Breast epithelium (tissue), 3 donors: Measurements from ENCODE around the gene CEP89.

Experiments
- CTCF ChIP-seq, 3 donors: fragments of 450-650 bp; IDR thresholded peaks; one replicate each; pipeline ENCODE4 v1.5.1; 2016 to 2017; ENCODE audit warnings: antibody characterized with exemption in 3 of 3, mild to moderate bottlenecking in 3 of 3, moderate library complexity in 3 of 3
- POLR2A ChIP-seq: fragments of 450-650 bp; IDR thresholded peaks from one replicate; pipeline ENCODE4 v1.6.1; 2016; ENCODE audit warnings: antibody characterized with exemption, mild to moderate bottlenecking, moderate library complexity
- POLR2AphosphoS5 ChIP-seq, 3 donors: sonication (generic); formaldehyde crosslinking; IDR thresholded peaks; one replicate each; pipeline ENCODE4 v1.6.1; 2017; ENCODE audit warnings: antibody characterized with exemption in 3 of 3

DNA sequence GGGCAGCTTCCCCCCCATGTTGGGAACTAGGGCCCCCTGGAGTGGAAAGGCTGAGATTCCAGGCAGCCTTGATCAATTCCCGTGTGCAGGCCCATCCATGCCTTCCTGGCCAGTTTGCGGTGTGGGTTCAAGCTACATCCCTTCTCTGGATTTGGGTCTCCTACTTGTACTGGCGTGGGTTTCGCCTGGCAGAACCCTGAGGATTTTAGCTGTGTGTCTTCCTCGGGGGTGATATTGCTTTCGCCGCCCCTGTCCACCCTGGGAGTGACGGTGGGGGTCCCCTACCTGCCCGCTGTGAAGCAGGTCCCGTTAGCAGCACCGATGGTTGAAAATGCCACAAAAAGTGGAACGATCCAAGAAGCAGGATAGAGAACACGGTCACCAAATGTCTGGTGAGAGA, 113.6 kb downstream of the CEP89 start:
- no peak for TF ChIP-seq POLR2A
- no peak for TF ChIP-seq CTCF (IDR thresholded peaks at IDR 0.05)
- no peak for TF ChIP-seq POLR2AphosphoS5 (IDR thresholded peaks at IDR 0.05)
